H1 (cell line): ENCODE data around the gene RPL36A. TPM values are rescaled to one million over a fixed set of nuclear protein-coding genes. Genes with fewer than 3 reads are reported as not detected.

Experiments
- polyA plus RNA-seq, 7 experiments: library from polyadenylated mRNA; depleted of rRNA in 3 of 7; stranded (reverse) in 5 of 7; unstranded in 2 of 7; fragments of >200 nt in 5 of 7; fragments of 200-250 nt in 2 of 7; gene quantifications; 1 replicate in 5 of 7; 2 replicates in 1 of 7; 4 replicates in 1 of 7; pipeline versions ENCODE4 v1.2.1 to v1.2.3, GENCODE V29; 2011 to 2013; ENCODE audit warnings: missing spikeins in 2 of 7, mixed read lengths in 2 of 7
- total RNA-seq: library from RNA; stranded (reverse); fragmentation: NEBNext Ultra II Directional; extraction: Animal tissue kit (Norgen Biotek cat#: 25700); gene quantifications from 2 replicates; pipeline ENCODE4 v1.2.1, GENCODE V29; 2021

Gene RPL36A
- total and polyA plus RNA-seq, 2 of the 8 experiments (the other 6 are each of a cell fraction or from before 2014, with no cell fraction given): 271 to 1,587 TPM

Other genes starting within 250 kb of the RPL36A start
- 0.20 and 0.25 TPM in 2 replicates for gene DRP2, start 171.2 kb upstream of the RPL36A start, total RNA-seq
- 0.18 and 0.24 TPM in 2 replicates for gene DRP2, start 171.2 kb upstream of the RPL36A start, polyA plus RNA-seq (2011; rRNA removed)
- not detected in 2 replicates for gene TAF7L, start 99.7 kb upstream of the RPL36A start, total RNA-seq
- gene TAF7L, start 99.7 kb upstream of the RPL36A start, polyA plus RNA-seq (2011; rRNA removed): not detected in 2 replicates
- 38.0 and 38.1 TPM in 2 replicates for gene TIMM8A, start 42.3 kb upstream of the RPL36A start, total RNA-seq
- gene TIMM8A, start 42.3 kb upstream of the RPL36A start, polyA plus RNA-seq (2011; rRNA removed): 16.1 and 16.6 TPM in 2 replicates
- 0.20 TPM in 1 of 2 replicates, not detected in the other for gene BTK, start 4.8 kb upstream of the RPL36A start, total RNA-seq
- 0.03 and 0.06 TPM in 2 replicates for gene BTK, start 4.8 kb upstream of the RPL36A start, polyA plus RNA-seq (2011; rRNA removed)
- gene GLA, start 16.9 kb downstream of the RPL36A start, total RNA-seq: 39.2 and 47.3 TPM in 2 replicates
- 21.9 and 33.6 TPM in 2 replicates for gene GLA, start 16.9 kb downstream of the RPL36A start, polyA plus RNA-seq (2011; rRNA removed)
- 62.6 and 66.7 TPM in 2 replicates for gene HNRNPH2, start 17.2 kb downstream of the RPL36A start, total RNA-seq
- gene HNRNPH2, start 17.2 kb downstream of the RPL36A start, polyA plus RNA-seq (2011; rRNA removed): 14.7 and 27.7 TPM in 2 replicates
- 14.5 and 15.4 TPM in 2 replicates for gene ARMCX4, start 94.4 kb downstream of the RPL36A start, total RNA-seq
- 3.2 and 3.7 TPM in 2 replicates for gene ARMCX4, start 94.4 kb downstream of the RPL36A start, polyA plus RNA-seq (2011; rRNA removed)
- 29.1 and 29.2 TPM in 2 replicates for gene ARMCX1, start 159.5 kb downstream of the RPL36A start, total RNA-seq
- gene ARMCX1, start 159.5 kb downstream of the RPL36A start, polyA plus RNA-seq (2011; rRNA removed): 9.8 and 12.5 TPM in 2 replicates
- gene ARMCX6, start 227.0 kb downstream of the RPL36A start, total RNA-seq: 36.6 and 40.0 TPM in 2 replicates
- 18.3 and 24.9 TPM in 2 replicates for gene ARMCX6, start 227.0 kb downstream of the RPL36A start, polyA plus RNA-seq (2011; rRNA removed)
- gene ARMCX3, start 232.1 kb downstream of the RPL36A start, total RNA-seq: 19.5 and 20.3 TPM in 2 replicates
- 7.4 and 7.6 TPM in 2 replicates for gene ARMCX3, start 232.1 kb downstream of the RPL36A start, polyA plus RNA-seq (2011; rRNA removed)